ENCODE measurements around the gene THEMIS2. TPM values are rescaled to one million over a fixed set of nuclear protein-coding genes. Genes with fewer than 3 reads are reported as not detected.

The THEMIS2 gene
- total and polyA plus RNA-seq, 8 donors: 5.3 to 44.0 (median 16.6) TPM

DNA sequence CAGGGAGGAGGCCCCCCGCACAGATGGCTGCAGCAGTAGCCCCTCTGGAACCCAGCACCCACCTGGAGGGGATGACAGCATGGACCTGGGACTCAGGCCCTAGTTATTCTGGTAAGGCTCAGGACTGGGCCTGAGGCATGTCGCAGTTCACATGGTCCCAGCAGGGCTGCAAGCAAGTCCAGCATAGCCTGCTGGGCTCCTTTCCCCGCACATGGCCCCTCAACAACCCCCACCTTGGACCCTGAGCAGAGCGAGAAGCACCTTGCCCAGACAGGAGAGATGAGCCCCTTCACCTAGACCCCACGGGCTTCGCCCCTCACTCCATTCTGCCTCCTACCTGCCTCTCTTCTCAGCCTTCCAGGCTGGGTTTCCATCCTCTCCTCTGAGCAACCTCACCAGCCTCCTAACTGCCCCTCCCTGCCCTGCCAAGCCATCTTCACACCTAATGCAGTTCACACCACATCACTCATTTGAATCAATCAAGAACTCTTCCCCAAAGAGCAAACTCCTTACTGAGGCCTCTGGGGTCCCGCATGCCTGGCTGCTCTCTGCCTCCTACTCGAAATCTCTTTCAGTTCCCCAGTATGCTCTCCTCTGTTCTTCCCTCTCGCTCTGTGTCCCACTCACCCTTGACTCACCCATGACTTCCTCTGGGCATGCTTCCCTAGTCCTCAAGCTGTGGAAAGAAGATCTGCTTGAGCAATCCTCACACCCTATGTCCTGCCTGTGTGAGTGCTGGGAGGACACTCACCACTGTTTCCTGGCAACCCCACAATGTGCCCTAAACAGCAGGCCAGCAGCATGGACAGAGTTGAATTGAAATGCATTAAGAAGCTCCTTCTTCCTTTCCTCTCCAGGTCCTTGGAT lies 9.4 kb upstream of the THEMIS2 start:
- Histone ChIP-seq H3K4me3 (no peak overlapping the region), H3K27me3 (no peaks in the 10 kb centered on the region), H3K4me1 (peaks cover 0 to 16% (median 3%) of the 10 kb centered on the region in 4 donors), H3K27ac (peak overlapping the region in 4 of 5 donors; percentile 49 to 81 (median 63)), H3K36me3 (no peaks in the 10 kb centered on the region), H3K9me3 (no peaks in the 10 kb centered on the region)
- TF ChIP-seq, protein P1, sequence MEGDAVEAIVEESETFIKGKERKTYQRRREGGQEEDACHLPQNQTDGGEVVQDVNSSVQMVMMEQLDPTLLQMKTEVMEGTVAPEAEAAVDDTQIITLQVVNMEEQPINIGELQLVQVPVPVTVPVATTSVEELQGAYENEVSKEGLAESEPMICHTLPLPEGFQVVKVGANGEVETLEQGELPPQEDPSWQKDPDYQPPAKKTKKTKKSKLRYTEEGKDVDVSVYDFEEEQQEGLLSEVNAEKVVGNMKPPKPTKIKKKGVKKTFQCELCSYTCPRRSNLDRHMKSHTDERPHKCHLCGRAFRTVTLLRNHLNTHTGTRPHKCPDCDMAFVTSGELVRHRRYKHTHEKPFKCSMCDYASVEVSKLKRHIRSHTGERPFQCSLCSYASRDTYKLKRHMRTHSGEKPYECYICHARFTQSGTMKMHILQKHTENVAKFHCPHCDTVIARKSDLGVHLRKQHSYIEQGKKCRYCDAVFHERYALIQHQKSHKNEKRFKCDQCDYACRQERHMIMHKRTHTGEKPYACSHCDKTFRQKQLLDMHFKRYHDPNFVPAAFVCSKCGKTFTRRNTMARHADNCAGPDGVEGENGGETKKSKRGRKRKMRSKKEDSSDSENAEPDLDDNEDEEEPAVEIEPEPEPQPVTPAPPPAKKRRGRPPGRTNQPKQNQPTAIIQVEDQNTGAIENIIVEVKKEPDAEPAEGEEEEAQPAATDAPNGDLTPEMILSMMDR (IDR thresholded peaks at IDR 0.05): no peak
- TF ChIP-seq POLR2AphosphoS5 (IDR thresholded peaks at IDR 0.05): peak in 2 of 3 donors; percentile 49 to 66
- peak in 1 of 2 donors; percentile 74 for DNase-seq
- WGBS, 5 donors: 68 to 89% (median 88%) methylated on average over 7 to 9 of the region's 9 CpGs
- intact Hi-C loops (cut with DNase I; ENCODE audit: low total_unique reads): loop anchor here (10.0 kb wide), 1 partner anchor 112 kb away; no protein-coding TSS in a partner anchor

DNA sequence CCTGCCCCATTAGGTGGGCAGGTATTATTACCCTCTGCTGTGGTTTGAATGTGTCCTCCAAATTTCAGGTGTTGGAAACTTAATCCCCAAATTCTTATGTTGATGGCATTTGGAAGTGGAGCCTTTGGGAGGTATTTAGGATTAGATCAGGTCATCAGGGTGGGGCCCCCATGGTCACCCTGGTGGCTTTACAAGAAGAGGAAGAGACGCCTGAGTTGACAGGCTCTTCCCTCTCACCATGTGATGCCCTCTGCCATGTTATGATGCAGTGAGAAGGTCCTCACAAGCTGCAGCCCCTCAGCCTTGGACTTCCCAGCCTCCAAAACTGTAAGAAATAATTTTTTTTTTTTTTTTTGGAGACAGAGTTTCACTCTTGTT lies 8.8 kb upstream of the THEMIS2 start:
- H3K4me3 ChIP-seq: no peak overlapping the region
- peak overlapping the region in 4 of 5 donors; percentile 38 to 81 (median 60) for H3K27ac ChIP-seq
- no peaks in the 10 kb centered on the region for H3K27me3 ChIP-seq
- no peaks in the 10 kb centered on the region for H3K36me3 ChIP-seq
- DNase-seq: no peak
- H3K4me1 ChIP-seq: peaks cover 0 to 13% (median under 1%) of the 10 kb centered on the region in 4 donors
- no peak for TF ChIP-seq POLR2AphosphoS5 (IDR thresholded peaks at IDR 0.05)
- TF ChIP-seq EP300 (IDR thresholded peaks at IDR 0.05): no peak
- TF ChIP-seq POLR2A (IDR thresholded peaks at IDR 0.05): no peak
- TF ChIP-seq, protein P1 (IDR thresholded peaks at IDR 0.05): no peak
- intact Hi-C loops (cut with DNase I; ENCODE audit: low total_unique reads): loop anchor here (10.0 kb wide), 1 partner anchor 111 kb away; no protein-coding TSS in a partner anchor
- no peaks in the 10 kb centered on the region for H3K9me3 ChIP-seq
- WGBS, 5 donors: 81 to 100% (median 91%) methylated on average over 1 of the region's 1 CpG

DNA sequence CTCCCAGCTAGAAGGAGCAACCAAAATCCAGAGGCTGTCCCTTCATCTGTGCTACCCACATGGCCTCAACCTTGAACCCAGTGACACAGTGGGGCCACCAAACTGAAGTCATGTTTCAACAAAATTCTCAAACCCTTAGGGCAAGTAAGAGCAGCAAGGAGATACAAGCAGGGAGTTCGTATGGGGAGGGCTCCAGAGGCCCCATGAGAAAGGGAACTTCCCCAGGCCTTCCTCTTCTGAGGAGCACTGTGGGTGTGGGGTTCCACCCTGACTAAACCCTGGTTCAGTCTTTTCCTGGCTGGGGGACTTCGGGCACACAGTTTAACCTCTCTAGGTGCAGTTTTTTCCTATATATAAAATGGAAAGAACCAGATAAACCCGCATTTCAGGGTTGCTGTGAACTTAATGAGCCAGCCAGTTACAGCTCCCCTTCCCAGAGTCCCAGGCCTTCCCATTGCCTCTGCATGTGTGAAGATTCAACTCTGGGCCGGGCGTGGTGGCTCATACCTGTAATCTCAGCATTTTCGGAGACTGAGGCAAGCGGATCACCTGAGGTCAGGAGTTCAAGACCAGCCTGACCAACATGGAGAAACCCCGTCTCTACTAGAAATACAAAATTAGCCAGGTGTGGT lies 8.0 kb upstream of the THEMIS2 start:
- peak in 1 of 2 donors; percentile 18 for DNase-seq
- TF ChIP-seq, protein P1 (IDR thresholded peaks at IDR 0.05): no peak
- TF ChIP-seq POLR2A (IDR thresholded peaks at IDR 0.05) (no peak), EP300 (IDR thresholded peaks at IDR 0.05) (no peak), POLR2AphosphoS5 (IDR thresholded peaks at IDR 0.05) (no peak)
- H3K27me3 ChIP-seq: no peaks in the 10 kb centered on the region
- 72 to 81% (median 76%) methylated on average over 8 of the region's 8 CpGs for WGBS, 5 donors
- peak overlapping the region in 4 of 5 donors; percentile 38 to 81 (median 60) for H3K27ac ChIP-seq
- no peak overlapping the region for H3K4me3 ChIP-seq
- intact Hi-C loops (cut with DNase I; ENCODE audit: low total_unique reads): loop anchor here (10.0 kb wide), 1 partner anchor 110 kb away; no protein-coding TSS in a partner anchor
- H3K9me3 ChIP-seq: no peaks in the 10 kb centered on the region
- no peaks in the 10 kb centered on the region for H3K36me3 ChIP-seq
- H3K4me1 ChIP-seq: peaks cover 0 to 19% (median 0%) of the 10 kb centered on the region in 4 donors

DNA sequence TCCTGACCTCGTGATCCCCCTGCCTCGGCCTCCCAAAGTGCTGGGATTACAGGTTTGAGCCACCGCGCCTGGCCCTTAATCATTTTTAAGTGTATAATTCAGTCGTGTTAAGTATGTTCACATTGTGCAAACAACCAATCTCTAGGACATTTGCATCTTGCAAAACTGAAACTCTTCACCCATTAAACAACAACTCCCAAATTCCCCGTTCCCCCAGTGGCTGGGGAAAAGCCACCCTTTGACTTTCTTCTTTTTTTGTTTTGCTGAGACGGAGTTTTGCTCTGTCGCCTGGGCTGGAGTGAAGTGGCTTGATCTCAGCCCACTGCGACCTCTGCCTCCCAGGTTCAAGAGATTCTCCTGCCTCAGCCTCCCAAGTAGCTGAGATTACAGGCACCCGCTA lies 6.5 kb upstream of the THEMIS2 start:
- DNase-seq: no peak
- WGBS, 5 donors: 87 to 91% (median 91%) methylated on average over 10 of the region's 10 CpGs
- Histone ChIP-seq H3K4me3 (no peak overlapping the region), H3K36me3 (no peaks in the 10 kb centered on the region), H3K27me3 (no peaks in the 10 kb centered on the region), H3K4me1 (peaks cover 0 to 25% (median 0%) of the 10 kb centered on the region in 4 donors), H3K27ac (no peak overlapping the region), H3K9me3 (no peaks in the 10 kb centered on the region)
- intact Hi-C loops (cut with DNase I; ENCODE audit: low total_unique reads): loop anchor here (10.0 kb wide), 1 partner anchor 109 kb away; no protein-coding TSS in a partner anchor
- TF ChIP-seq EP300 (IDR thresholded peaks at IDR 0.05) (no peak), POLR2A (IDR thresholded peaks at IDR 0.05) (no peak), POLR2AphosphoS5 (IDR thresholded peaks at IDR 0.05) (no peak)
- TF ChIP-seq, protein P1 (IDR thresholded peaks at IDR 0.05): no peak

All from stomach (tissue), 9 donors.